ENCODE data around the gene RAB3GAP1.
"Not testable (repeated sequence)": the region's sequence is repeated elsewhere in the genome, so short reads cannot be mapped to it uniquely, and the experiment has no call there.

RAB3GAP1 gene

DNA sequence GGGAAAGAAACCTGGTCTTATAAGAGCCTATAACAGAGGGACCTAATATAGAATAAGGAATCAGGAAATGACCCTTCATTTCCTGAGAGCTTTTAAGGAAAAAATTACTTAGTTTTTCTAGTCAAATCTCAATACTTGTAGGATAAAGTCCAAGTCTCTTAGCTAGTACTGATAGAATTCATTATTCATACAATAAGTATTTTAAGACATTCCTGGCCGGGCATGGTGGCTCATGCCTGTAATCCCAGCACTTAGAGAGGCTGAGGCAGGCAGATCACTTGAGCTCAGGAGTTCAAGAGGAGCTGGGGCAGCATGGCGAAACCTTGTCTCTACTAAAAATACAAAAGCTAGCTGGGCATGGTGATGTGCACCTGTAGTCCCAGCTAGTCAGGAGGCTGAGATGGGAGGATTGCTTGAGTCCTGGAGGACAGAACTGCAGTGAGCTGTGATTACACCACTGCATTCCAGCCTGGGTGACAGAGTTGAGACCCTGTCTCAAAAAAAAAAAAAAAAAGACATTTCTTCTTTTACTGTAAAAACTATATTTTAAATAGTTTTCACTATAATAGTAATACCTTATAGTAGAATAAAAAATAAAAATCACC is 3.2 kb downstream of the RAB3GAP1 start:
- no peak for DNase-seq (ENCODE audit: low spot score)

GRCh38 chr2:135056790-135057189 is 4.7 kb downstream of the RAB3GAP1 start:
- DNase-seq (ENCODE audit: low spot score) = peak; percentile 45

GRCh38 chr2:135059577-135059976 is 7.5 kb downstream of the RAB3GAP1 start:
- no peak for DNase-seq (ENCODE audit: low spot score)

DNA sequence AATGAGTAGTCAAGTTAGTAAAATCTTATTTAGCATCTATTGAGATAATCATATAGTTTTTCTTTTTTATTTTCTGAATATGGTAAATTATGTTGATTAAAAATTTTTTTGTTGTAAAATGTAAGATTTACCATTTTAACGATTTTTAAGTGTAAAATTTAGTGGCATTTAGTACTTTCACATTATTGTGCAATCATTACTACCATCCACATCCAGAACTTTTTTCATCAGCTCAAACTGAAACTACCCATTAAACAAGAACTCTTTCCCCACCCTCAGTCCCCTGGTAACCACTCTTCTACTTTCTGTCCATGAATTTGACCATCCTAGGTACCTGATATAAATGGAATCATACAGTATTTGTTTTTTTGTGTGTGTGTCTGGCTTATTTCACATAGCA is 11.1 kb downstream of the RAB3GAP1 start:
- no peak for DNase-seq (ENCODE audit: low spot score)

GRCh38 chr2:135064149-135064548 is 12.1 kb downstream of the RAB3GAP1 start:
- no peak for DNase-seq (ENCODE audit: low spot score)

GRCh38 chr2:135066710-135067109 is 14.6 kb downstream of the RAB3GAP1 start:
- DNase-seq (ENCODE audit: low spot score) = no peak

DNA sequence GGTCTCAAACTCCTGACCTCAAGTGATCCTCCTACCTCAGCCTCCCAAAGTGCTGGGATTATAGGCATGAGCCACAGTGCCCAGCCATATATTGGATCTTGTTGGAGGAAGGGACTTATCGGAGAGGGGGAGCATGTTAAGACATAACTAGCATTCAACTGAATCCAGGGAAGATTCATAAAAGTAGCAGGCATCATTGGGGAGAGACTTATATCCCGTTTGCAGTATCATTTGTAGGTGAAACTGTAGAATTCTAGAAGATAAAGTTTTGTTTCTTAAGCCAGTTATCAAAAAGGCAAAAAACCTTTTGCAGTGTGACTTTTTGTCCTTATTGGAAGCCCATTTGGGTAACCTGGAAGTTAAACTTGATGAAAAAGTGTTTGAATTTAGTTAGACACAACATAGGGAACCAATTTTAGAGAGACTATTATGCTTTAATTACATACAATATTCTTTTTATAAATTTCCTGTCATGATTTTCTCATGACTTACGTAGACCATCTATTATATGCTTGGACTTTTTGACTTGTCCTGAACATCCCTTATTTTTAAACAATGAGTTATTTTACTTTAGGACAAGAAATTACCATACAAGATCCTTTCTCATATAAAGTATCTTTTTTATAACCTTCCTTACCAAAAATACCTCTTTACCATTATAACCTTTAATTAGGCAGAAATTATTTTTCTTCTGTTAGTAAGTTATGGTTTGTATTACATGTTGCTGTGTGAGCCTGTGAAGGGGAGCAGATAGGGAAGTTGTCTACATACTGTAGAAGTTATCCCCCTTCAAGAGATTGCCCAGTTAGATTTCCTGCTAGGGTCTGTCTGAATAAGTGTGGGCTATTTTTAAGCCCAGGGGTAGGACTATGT is 20.3 kb downstream of the RAB3GAP1 start:
- DNase-seq (ENCODE audit: low spot score) = no peak

DNA sequence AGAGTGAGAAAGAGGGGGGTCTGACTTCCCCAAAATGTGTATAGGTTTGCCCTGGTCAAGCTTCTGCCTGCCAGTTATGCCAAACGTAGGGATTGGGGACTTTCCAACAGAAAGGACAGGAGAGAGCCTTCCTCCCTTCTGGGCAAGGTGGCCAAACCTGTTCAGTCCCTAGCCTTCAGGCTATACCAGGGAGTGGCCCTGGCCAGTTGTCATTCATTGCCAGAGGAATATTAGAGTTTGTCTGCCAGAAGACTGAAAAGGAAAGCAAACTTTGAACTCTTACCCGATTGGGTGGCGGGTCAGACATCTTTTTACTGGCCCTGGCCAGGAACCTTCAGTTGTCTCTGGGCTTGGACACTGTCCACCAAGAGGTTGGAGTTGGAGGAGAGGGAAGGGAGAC is 22.1 kb downstream of the RAB3GAP1 start:
- DNase-seq (ENCODE audit: low spot score) = peak; percentile 66

DNA sequence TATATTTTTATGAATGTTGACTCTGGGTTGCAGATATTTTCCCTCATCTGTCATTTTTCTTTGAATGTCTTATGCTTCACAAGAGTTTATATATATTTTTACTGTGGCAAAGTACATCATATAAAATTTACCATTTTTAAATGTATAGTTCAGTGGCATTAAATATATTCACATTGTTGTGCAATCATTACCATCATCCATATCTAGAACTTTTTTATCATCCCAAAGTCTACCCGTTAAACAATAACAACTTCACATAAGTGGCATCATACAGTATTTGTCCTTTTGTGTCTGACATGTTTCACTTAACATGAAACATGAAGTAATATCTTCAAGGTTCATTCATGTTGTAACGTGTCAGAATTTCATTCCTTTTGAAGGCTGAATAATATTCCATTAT is 24.5 kb downstream of the RAB3GAP1 start:
- no peak for DNase-seq (ENCODE audit: low spot score)

DNA sequence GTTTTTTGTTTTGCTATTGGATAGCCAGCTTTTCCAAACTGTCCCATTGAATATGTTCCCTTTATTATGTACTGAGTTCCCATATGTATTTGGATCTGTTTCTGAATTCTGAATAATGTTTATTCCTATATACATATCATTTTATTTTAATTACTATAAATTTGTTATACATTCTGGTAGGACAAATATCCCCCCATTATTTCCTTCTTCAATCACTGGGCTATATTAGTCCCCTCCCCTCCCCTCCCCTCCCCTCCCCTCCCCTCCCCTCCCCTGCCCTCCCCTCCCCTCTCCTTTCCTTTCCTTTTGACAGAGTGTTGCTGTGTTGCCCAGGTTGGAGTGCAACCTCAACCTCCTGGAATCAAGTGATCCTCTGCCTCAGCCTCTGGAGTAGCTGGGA is 26.3 kb downstream of the RAB3GAP1 start:
- DNase-seq (ENCODE audit: low spot score) = no peak

- no peak for DNase-seq (ENCODE audit: low spot score)
These were observed 34.1 kb downstream of the RAB3GAP1 start for GRCh38 chr2:135086222-135086621.

GRCh38 chr2:135089597-135089996 is 37.5 kb downstream of the RAB3GAP1 start:
- not testable (repeated sequence) for DNase-seq (ENCODE audit: low spot score)

GRCh38 chr2:135091681-135092080 is 39.6 kb downstream of the RAB3GAP1 start:
- DNase-seq (ENCODE audit: low spot score) = no peak

DNA sequence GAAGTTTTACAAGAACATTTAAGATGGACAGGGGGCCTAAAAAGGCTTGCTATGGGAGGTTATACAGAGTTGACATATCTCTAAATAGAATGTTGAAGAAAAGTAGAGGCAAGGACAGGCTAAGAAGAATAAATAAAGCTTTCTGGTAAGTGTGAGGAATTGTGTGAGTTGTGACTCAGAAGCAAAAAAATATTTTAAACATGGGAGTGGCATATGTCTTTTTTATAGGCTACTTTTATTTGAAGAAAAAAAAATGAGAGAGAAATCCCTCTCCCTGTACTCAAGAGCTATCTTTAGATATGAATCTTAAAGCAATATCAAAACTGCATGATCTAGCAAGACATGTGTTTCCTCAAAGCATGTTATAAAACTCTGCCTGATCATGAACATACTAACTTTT is 41.1 kb downstream of the RAB3GAP1 start:
- peak; percentile 34 for DNase-seq (ENCODE audit: low spot score)

DNA sequence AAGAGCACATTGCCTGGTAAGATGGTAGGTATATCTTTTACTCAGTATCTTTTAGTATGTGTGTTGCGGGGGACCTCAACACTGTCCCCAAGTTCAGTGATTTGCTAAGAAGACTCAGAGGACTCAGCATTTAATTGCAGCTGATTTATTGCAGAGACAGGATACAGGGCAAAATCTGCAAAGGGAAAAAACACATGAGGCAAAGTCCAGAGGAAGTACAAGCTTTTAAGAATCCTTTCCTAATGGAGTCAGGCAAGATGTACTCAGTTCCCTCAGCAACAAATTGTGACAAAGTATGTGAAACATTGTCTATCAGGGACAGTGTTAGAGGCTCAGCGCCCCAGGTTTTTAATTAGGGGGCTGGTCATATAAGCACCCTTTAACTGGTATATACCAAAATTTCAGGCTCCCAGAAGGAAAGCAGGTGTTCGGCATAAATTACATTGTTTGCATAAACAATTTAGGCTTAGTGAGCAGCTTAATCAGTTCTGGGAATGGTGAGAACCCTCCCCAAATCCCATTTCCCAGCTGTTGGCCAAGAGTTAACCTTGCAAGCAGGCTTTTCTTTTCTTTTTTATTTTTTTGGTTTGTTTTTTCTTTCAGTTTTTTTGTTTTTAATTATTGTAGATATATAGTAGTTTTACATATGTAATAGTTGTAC is 41.7 kb downstream of the RAB3GAP1 start:
- DNase-seq (ENCODE audit: low spot score) = no peak

- DNase-seq (ENCODE audit: low spot score) = no peak
These were observed 42.4 kb downstream of the RAB3GAP1 start for GRCh38 chr2:135094508-135094907.

DNA sequence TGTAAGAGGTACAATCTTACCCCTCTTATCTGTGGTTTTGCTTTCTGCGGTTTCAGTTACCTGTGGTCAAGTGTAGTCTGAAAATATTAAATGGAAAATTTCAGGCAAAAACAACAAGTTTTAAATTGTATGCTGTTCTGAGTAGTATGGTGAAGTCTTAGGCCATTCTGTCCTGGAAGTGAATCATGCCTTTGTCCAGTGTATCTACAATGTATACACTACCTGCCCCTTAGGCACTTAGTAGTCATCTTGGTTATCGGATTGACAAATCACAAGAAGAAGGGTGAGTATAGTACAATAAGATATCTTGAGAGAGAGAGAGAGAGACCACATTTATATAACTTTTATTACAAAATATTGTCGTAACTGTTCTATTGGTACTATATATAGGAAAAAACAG is 43.5 kb downstream of the RAB3GAP1 start:
- no peak for DNase-seq (ENCODE audit: low spot score)

- no peak for DNase-seq (ENCODE audit: low spot score)
These were observed 44.8 kb downstream of the RAB3GAP1 start for GRCh38 chr2:135096665-135097446.

DNA sequence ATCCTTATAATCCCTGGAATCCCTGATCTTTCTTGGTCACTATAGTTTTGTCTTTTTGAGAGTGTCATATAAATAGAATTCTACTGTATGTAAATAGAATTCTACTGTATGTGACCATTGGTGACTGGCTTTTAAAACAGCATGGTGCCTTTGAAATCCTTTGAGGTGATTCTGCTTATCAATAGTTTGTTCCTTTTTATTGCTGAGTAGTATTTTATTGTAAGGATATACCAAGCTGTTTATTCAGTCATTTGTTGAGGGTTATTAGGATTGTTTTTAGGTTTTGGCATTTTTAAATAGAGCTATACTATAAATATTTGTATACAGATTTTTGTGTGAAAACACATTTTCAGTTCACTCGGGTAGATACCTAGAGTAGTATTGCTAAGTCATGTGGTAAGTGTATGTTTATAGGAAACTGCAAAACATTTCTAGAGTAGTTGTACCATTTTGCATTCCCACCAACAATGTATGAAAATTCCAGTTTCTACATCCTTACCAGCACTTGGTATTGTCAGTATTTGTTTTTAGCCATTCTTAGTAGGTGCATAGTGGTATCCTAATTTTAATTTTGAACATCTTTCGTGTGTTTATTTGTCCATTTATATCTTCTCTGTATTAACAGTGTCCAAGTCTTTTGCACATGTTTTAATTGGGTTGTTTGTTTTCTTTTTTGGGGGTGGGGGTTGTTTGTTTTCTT is 45.6 kb downstream of the RAB3GAP1 start:
- DNase-seq (ENCODE audit: low spot score) = no peak

DNA sequence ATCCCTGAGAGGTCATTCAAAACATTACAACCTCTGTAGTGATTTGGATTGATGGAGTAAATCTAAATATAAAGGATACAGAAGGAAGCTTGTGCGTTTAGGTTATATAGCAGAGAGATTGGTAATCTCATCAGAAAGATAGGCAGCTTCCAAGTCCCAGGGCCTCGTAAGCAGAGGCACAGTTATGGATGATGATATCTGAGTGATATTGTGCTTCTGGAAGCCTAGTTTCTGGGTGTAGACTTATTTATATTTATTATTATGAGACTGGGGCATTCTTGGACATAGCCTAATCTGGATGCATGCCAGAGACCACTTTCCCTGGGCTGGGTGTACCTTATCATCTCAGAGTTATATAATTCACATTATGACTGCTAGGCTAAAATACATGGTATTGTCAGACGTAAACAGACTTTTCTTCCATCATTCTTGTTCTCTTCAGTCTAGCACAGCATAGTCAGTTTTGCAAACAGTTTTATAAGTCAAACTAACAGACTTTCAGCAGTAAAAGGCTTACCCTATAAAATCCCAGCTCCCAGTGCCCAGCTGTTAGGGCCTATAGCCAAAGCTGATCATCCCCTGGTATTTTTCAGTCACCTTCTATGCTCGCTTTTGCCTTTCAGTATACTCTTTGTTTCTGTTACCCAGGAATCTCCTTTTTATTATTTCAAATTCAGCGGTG is 47.9 kb downstream of the RAB3GAP1 start:
- no peak for DNase-seq (ENCODE audit: low spot score)

GRCh38 chr2:135103843-135104242 is 51.8 kb downstream of the RAB3GAP1 start:
- no peak for DNase-seq (ENCODE audit: low spot score)

Measured in LoVo (cell line).